GM19035 (cell line): Measurements from ENCODE around the gene GALNT9.
"Not testable (repeated sequence)": the region's sequence is repeated elsewhere in the genome, so short reads cannot be mapped to it uniquely, and the experiment has no call there.

ENCODE experiments used
- ATAC-seq: cut with Tn5 transposase; IDR thresholded peaks from one replicate; pipeline ENCODE4 v1.9.1; 2021; ENCODE audit not compliant: unreplicated experiment

The GALNT9 gene

GRCh38 chr12:132238488-132238854 lies 90.9 kb downstream of the GALNT9 start:
- no peak for ATAC-seq

GRCh38 chr12:132237772-132238487 lies 91.5 kb downstream of the GALNT9 start:
- ATAC-seq: no peak

- no peak for ATAC-seq
Measured at GRCh38 chr12:132236930-132237771, 92.2 kb downstream of the GALNT9 start.

- ATAC-seq: no peak
Measured at GRCh38 chr12:132236129-132236929, 93.1 kb downstream of the GALNT9 start.

GRCh38 chr12:132235116-132235820 lies 94.1 kb downstream of the GALNT9 start:
- no peak for ATAC-seq

- no peak for ATAC-seq
Measured at GRCh38 chr12:132230381-132230780, 99.0 kb downstream of the GALNT9 start.

GRCh38 chr12:132229926-132230325 lies 99.5 kb downstream of the GALNT9 start:
- no peak for ATAC-seq

- no peak for ATAC-seq
Measured at GRCh38 chr12:132229193-132229760, 100.1 kb downstream of the GALNT9 start.

- ATAC-seq: no peak
Measured at GRCh38 chr12:132228476-132229192, 100.8 kb downstream of the GALNT9 start.

- no peak for ATAC-seq
Measured at GRCh38 chr12:132227782-132228475, 101.5 kb downstream of the GALNT9 start.

GRCh38 chr12:132227118-132227517 lies 102.3 kb downstream of the GALNT9 start:
- ATAC-seq: no peak

GRCh38 chr12:132226604-132227003 lies 102.8 kb downstream of the GALNT9 start:
- ATAC-seq: no peak

GRCh38 chr12:132225214-132225613 lies 104.2 kb downstream of the GALNT9 start:
- ATAC-seq: no peak

GRCh38 chr12:132224484-132224883 lies 104.9 kb downstream of the GALNT9 start:
- no peak for ATAC-seq

- no peak for ATAC-seq
Measured at GRCh38 chr12:132222808-132223173, 106.6 kb downstream of the GALNT9 start.

- no peak for ATAC-seq
Measured at GRCh38 chr12:132222096-132222807, 107.1 kb downstream of the GALNT9 start.

- ATAC-seq: not testable (repeated sequence)
Measured at GRCh38 chr12:132219761-132220160, 109.6 kb downstream of the GALNT9 start.

GRCh38 chr12:132219323-132219722 lies 110.1 kb downstream of the GALNT9 start:
- no peak for ATAC-seq

- ATAC-seq: no peak
Measured at GRCh38 chr12:132218915-132219314, 110.5 kb downstream of the GALNT9 start.
